HCT116 (cell line): ENCODE data around the gene CCNL1.

Source experiments
- CTCF ChIP-seq, 3 experiments: fragments of 200-600 bp in 1 of 3; sonication (generic) in 1 of 3; IDR thresholded peaks in 2 of 3; conservative IDR thresholded peaks in 1 of 3; 2 replicates each; pipeline ENCODE4 v1.5.1; 2012 to 2017; ENCODE audit warnings: low read depth in 2 of 3, low read length in 2 of 3, antibody characterized with exemption in 1 of 3, borderline replicate concordance in 1 of 3, control low read depth in 1 of 3, mild to moderate bottlenecking in 1 of 3, mixed read lengths in 1 of 3, mixed run types in 1 of 3, moderate library complexity in 1 of 3; ENCODE audit not compliant: insufficient read depth in 1 of 3
- JUND ChIP-seq: IDR thresholded peaks from 2 replicates; pipeline ENCODE4 v1.6.1; 2012
- POLR2A ChIP-seq: IDR thresholded peaks from 2 replicates; pipeline ENCODE4 v1.7.0; 2011; ENCODE audit warnings: borderline replicate concordance; ENCODE audit not compliant: insufficient read depth, insufficient read length; ENCODE audit errors: extremely low read depth
- POLR2AphosphoS5 ChIP-seq: IDR thresholded peaks from 2 replicates; pipeline ENCODE4 v1.6.1; 2011; ENCODE audit warnings: mild to moderate bottlenecking, low read depth, low read length, moderate library complexity
- RAD21 ChIP-seq: IDR thresholded peaks from 2 replicates; pipeline ENCODE4 v1.6.1; 2012; ENCODE audit warnings: low read depth, mild to moderate bottlenecking
- REST ChIP-seq: IDR thresholded peaks from 2 replicates; pipeline ENCODE4 v1.6.1; 2012; ENCODE audit warnings: low read depth
- SIN3A ChIP-seq: IDR thresholded peaks from 2 replicates; pipeline ENCODE4 v1.6.1; 2012; ENCODE audit warnings: low read depth

- TF ChIP-seq CTCF (IDR thresholded peaks at IDR 0.05 in 2 of 3, conservative IDR thresholded peaks at IDR 0.05 in 1 of 3; ENCODE audit: borderline replicate concordance in 1 of 3, insufficient read depth in 1 of 3, low read depth in 2 of 3, low read length in 2 of 3) (no peak), REST (no peak), SIN3A (no peak), JUND (no peak), POLR2A (no peak), POLR2AphosphoS5 (no peak), RAD21 (no peak)
Measured at GRCh38 chr3:157132936-157133335, 27.0 kb downstream of the CCNL1 start.
